A549 (cell line): ENCODE results near the gene C3orf70. TPM values are rescaled to one million over a fixed set of nuclear protein-coding genes. Genes with fewer than 3 reads are reported as not detected.

Experiments used
- ATAC-seq, 2 experiments: fragments of 200-7000 bp in 1 of 2; fragments of >200 bp in 1 of 2; cut with Nextera tagmentation in 1 of 2; cut with Tn5 transposase in 1 of 2; 3 replicates each; pipeline versions ENCODE4 v1.8.0 to v1.9.1; 2018 to 2020; ENCODE audit warnings: mild to moderate bottlenecking in 1 of 2, moderate library complexity in 1 of 2
- CTCF ChIA-PET: fragments of 300-600 bp; sonication (Branson Sonifier 250); formaldehyde crosslinking; extraction: SDS; loops from one replicate; lab custom pipeline; 2021; ENCODE audit warnings: antibody characterized with exemption, inconsistent platforms; lab: Yijun Ruan, JAX
- POLR2A ChIA-PET: fragments of 350-600 bp; formaldehyde crosslinking; extraction: SDS; loops from one replicate; lab custom pipeline; 2021; ENCODE audit warnings: antibody characterized with exemption, inconsistent platforms; lab: Yijun Ruan, JAX
- DNase-seq, 2 experiments: peaks; one replicate each; pipeline versions ENCODE4 v3.0.0 to v3.0.0-alpha.2; 2011 to 2016; ENCODE audit warnings: low read depth in 1 of 2, low spot score in 1 of 2
- FAIRE-seq: peaks from 2 replicates; lab custom pipeline; 2011; peaks lifted over from hg19 to GRCh38; lab: Jason Lieb, UNC
- H3K27ac ChIP-seq, 2 experiments: fragments of >200 bp; sonication (Bioruptor Twin); formaldehyde crosslinking; 3 replicates each; pipeline ENCODE4 v1.5.1; 2016 to 2017
- H3K4me1 ChIP-seq: fragments of >200 bp; sonication (Bioruptor Twin); formaldehyde crosslinking; 3 replicates; pipeline ENCODE4 v1.6.1; 2016
- H3K4me2 ChIP-seq: fragments of >200 bp; sonication (Bioruptor Twin); formaldehyde crosslinking; 3 replicates; pipeline ENCODE4 v1.6.1; 2016
- H3K4me3 ChIP-seq: fragments of >200 bp; sonication (Bioruptor Twin); formaldehyde crosslinking; 3 replicates; pipeline ENCODE4 v1.5.1; 2016
- H3K9me3 ChIP-seq: fragments of >200 bp; sonication (Bioruptor Twin); formaldehyde crosslinking; 3 replicates; pipeline ENCODE4 v1.6.1; 2016
- ATOH8 ChIP-seq: fragments of 250-450 bp; sonication (Bioruptor Pico); IDR thresholded peaks from 2 replicates; pipeline ENCODE4 v1.5.0; 2020; ENCODE audit warnings: low read depth, mild to moderate bottlenecking, moderate library complexity
- CBX2 ChIP-seq: fragments of 200-600 bp; sonication (generic); IDR thresholded peaks from 2 replicates; pipeline ENCODE4 v1.6.1; 2016; ENCODE audit warnings: low read depth, mild to moderate bottlenecking, borderline replicate concordance
- CBX8 ChIP-seq: fragments of 200-600 bp; sonication (generic); IDR thresholded peaks from 2 replicates; pipeline ENCODE4 v1.6.1; 2016
- CHD2 ChIP-seq: fragments of 150-350 bp; IDR thresholded peaks from 2 replicates; pipeline ENCODE4 v1.6.1; 2014; ENCODE audit warnings: low read length; ENCODE audit not compliant: partially characterized antibody
- E2F6 ChIP-seq: IDR thresholded peaks from 2 replicates; pipeline ENCODE4 v1.6.1; 2012; ENCODE audit warnings: low read depth, borderline replicate concordance
- EHF ChIP-seq: fragments of 250-450 bp; sonication (Bioruptor Pico); IDR thresholded peaks from 2 replicates; pipeline ENCODE4 v1.5.0; 2020; ENCODE audit warnings: mild to moderate bottlenecking
- EHMT2 ChIP-seq: fragments of 200-600 bp; sonication (generic); IDR thresholded peaks from 2 replicates; pipeline ENCODE4 v1.6.1; 2016; ENCODE audit warnings: antibody characterized with exemption, low read depth, mild to moderate bottlenecking, moderate library complexity
- EP300 ChIP-seq, 2 experiments: fragments of >200 bp; sonication (Bioruptor Twin); formaldehyde crosslinking; IDR thresholded peaks; 2 replicates in 1 of 2; 3 replicates in 1 of 2; pipeline ENCODE4 v1.6.1; 2016 to 2017
- FOSL2 ChIP-seq, 2 experiments: fragments of 450-650 bp in 1 of 2; fragments of >200 bp in 1 of 2; sonication (Bioruptor Twin) in 1 of 2; formaldehyde crosslinking; IDR thresholded peaks; 2 replicates each; pipeline versions ENCODE4 v1.5.0 to v1.6.1; 2016 to 2020; ENCODE audit warnings: mild to moderate bottlenecking in 1 of 2, moderate library complexity in 1 of 2
- HDAC2 ChIP-seq: fragments of 200-600 bp; sonication (generic); IDR thresholded peaks from 2 replicates; pipeline ENCODE4 v1.6.1; 2016
- HES2 ChIP-seq: fragments of >200 bp; sonication (Bioruptor Twin); formaldehyde crosslinking; IDR thresholded peaks from 2 replicates; pipeline ENCODE4 v1.6.1; 2016
- HEYL ChIP-seq: fragments of 250-450 bp; sonication (Bioruptor Pico); IDR thresholded peaks from 2 replicates; pipeline ENCODE4 v1.8.0; 2021; ENCODE audit warnings: mild to moderate bottlenecking, moderate library complexity
- HOXA7 ChIP-seq: fragments of 250-450 bp; sonication (Bioruptor Pico); IDR thresholded peaks from 2 replicates; pipeline ENCODE4 v1.5.0; 2020; ENCODE audit warnings: mild to moderate bottlenecking, moderate library complexity
- HOXB13 ChIP-seq: fragments of 250-450 bp; sonication (Bioruptor Pico); IDR thresholded peaks from 2 replicates; pipeline ENCODE4 v1.5.0; 2020; ENCODE audit warnings: low read depth, mild to moderate bottlenecking, moderate library complexity
- HOXB5 ChIP-seq: fragments of 250-450 bp; sonication (Bioruptor Pico); IDR thresholded peaks from 2 replicates; pipeline ENCODE4 v1.5.0; 2020; ENCODE audit warnings: mild to moderate bottlenecking, moderate library complexity
- JUN ChIP-seq, 2 experiments: fragments of >200 bp; sonication (Bioruptor Twin); formaldehyde crosslinking; IDR thresholded peaks; 2 replicates in 1 of 2; 3 replicates in 1 of 2; pipeline ENCODE4 v1.6.1; 2016 to 2017
- KDM5A ChIP-seq: fragments of 200-600 bp; sonication (generic); IDR thresholded peaks from 2 replicates; pipeline ENCODE4 v1.6.1; 2016; ENCODE audit warnings: antibody characterized with exemption, mild to moderate bottlenecking
- MAZ ChIP-seq: fragments of 150-350 bp; IDR thresholded peaks from 2 replicates; pipeline ENCODE4 v1.6.1; 2014; ENCODE audit warnings: antibody characterized with exemption, low read depth, low read length, borderline replicate concordance
- MYC ChIP-seq: IDR thresholded peaks from 2 replicates; pipeline ENCODE4 v1.6.1; 2012; ENCODE audit warnings: mild to moderate bottlenecking, inconsistent platforms, low read length, improper control_type of control experiment, borderline replicate concordance
- NR3C1 ChIP-seq: fragments of >200 bp; sonication (Bioruptor Twin); formaldehyde crosslinking; IDR thresholded peaks from 3 replicates; pipeline ENCODE4 v1.6.1; 2017
- PBX3 ChIP-seq: IDR thresholded peaks from 2 replicates; pipeline ENCODE4 v1.6.1; 2012
- PHF8 ChIP-seq: fragments of 200-600 bp; sonication (generic); IDR thresholded peaks from 2 replicates; pipeline ENCODE4 v1.6.1; 2016; ENCODE audit warnings: low read depth, mild to moderate bottlenecking, antibody characterized with exemption, moderate library complexity, borderline replicate concordance
- POLR2A ChIP-seq: IDR thresholded peaks from 2 replicates; pipeline ENCODE4 v1.6.1; 2012; ENCODE audit warnings: mild to moderate bottlenecking, low read length
- POLR2AphosphoS2 ChIP-seq: conservative IDR thresholded peaks from 2 replicates; pipeline ENCODE4 v1.6.1; 2012; ENCODE audit warnings: low read length, improper control_type of control experiment, inconsistent platforms
- RARB ChIP-seq: fragments of 250-450 bp; sonication (Bioruptor Pico); IDR thresholded peaks from 2 replicates; pipeline ENCODE4 v1.8.0; 2021; ENCODE audit warnings: mild to moderate bottlenecking, moderate library complexity
- RCOR1 ChIP-seq: fragments of 150-350 bp; IDR thresholded peaks from 2 replicates; pipeline ENCODE4 v1.6.1; 2014; ENCODE audit warnings: antibody characterized with exemption, low read length, low read depth
- RNF2 ChIP-seq: fragments of 200-600 bp; sonication (generic); IDR thresholded peaks from 2 replicates; pipeline ENCODE4 v1.6.1; 2016; ENCODE audit warnings: low read depth, mild to moderate bottlenecking, antibody characterized with exemption, moderate library complexity, borderline replicate concordance
- SREBF2 ChIP-seq: fragments of 450-650 bp; IDR thresholded peaks from 2 replicates; pipeline ENCODE4 v1.6.1; 2014; ENCODE audit warnings: mild to moderate bottlenecking, moderate library complexity
- TP53 ChIP-seq: fragments of 250-450 bp; sonication (Bioruptor Pico); IDR thresholded peaks from 2 replicates; pipeline ENCODE4 v1.5.0; 2021; ENCODE audit warnings: mild to moderate bottlenecking, moderate library complexity
- ZC3H11A ChIP-seq: fragments of 450-650 bp; IDR thresholded peaks from 2 replicates; pipeline ENCODE4 v1.6.1; 2014; ENCODE audit warnings: antibody characterized with exemption, mild to moderate bottlenecking
- ZSCAN20 ChIP-seq: fragments of 250-450 bp; sonication (Bioruptor Pico); IDR thresholded peaks from 2 replicates; pipeline ENCODE4 v1.8.0; 2022; ENCODE audit warnings: mild to moderate bottlenecking, moderate library complexity
- WGBS: methylation state at CpG from one replicate; pipeline ENCODE4 v1.1.6; 2017; ENCODE audit errors: missing lambda C conversion rate; 5-methylcytosine and 5-hydroxymethylcytosine counted together
- polyA plus RNA-seq, 4 experiments: library from polyadenylated mRNA; depleted of rRNA in 3 of 4; stranded (reverse); fragments of >200 nt; fragmentation: RNase III in 1 of 4; extraction: RNeasy Plus Mini Kit Qiagen cat#74134 plus additional on column Dnase treatment in 1 of 4; gene quantifications; 2 replicates in 3 of 4; 3 replicates in 1 of 4; pipeline ENCODE4 v1.2.3, GENCODE V29; 2011 to 2017

C3orf70 gene
- polyA plus RNA-seq, 2 of the 4 experiments (the other 2 are of a cell fraction): 0.01 TPM; not detected in 1

- WGBS: 26% methylated on average over 5 of the region's 5 CpGs
- no peak for TF ChIP-seq KDM5A
- TF ChIP-seq HOXB5 (CRISPR knock-in tag): no peak
- TF ChIP-seq SREBF2: no peak
- TF ChIP-seq JUN (IDR thresholded peaks at IDR 0.05): no peak
- no peak for TF ChIP-seq PHF8
- no peak for TF ChIP-seq NR3C1
- TF ChIP-seq EHMT2: no peak
- no peak for TF ChIP-seq E2F6
- no peak for TF ChIP-seq HES2
- TF ChIP-seq HOXB13 (CRISPR knock-in tag): no peak
- TF ChIP-seq PBX3: no peak
- TF ChIP-seq HOXA7 (CRISPR knock-in tag): no peak
- no peak for TF ChIP-seq TP53
- no peak for TF ChIP-seq CHD2
- TF ChIP-seq CBX8: no peak
- TF ChIP-seq ATOH8: no peak
- TF ChIP-seq RCOR1: no peak
- no peak for TF ChIP-seq POLR2AphosphoS2
- no peak for TF ChIP-seq HEYL (CRISPR knock-in tag)
- no peak for TF ChIP-seq RNF2
- FAIRE-seq: no peak
These were observed 8.9 kb upstream of the C3orf70 start for GRCh38 chr3:185161761-185162160.

GRCh38 chr3:185157347-185157746, 4.5 kb upstream of the C3orf70 start:
- FAIRE-seq (no peak), ATAC-seq (no peak), DNase-seq (no peak)
- Histone ChIP-seq H3K27ac (no peak overlapping the region), H3K4me3 (no peak overlapping the region), H3K4me1 (peaks cover 6% of the 10 kb centered on the region; the same call in 1 of the 3 replicates), H3K4me2 (no peak overlapping the region), H3K9me3 (no peaks in the 10 kb centered on the region)
- POLR2A ChIA-PET: no interaction called here
- TF ChIP-seq RARB (no peak), TP53 (no peak), HDAC2 (no peak), HES2 (no peak), EHMT2 (no peak), ZSCAN20 (CRISPR knock-in tag) (no peak), CBX8 (no peak), MAZ (no peak), ZC3H11A (no peak), CBX2 (no peak), E2F6 (no peak), POLR2A (no peak), MYC (no peak), EP300 (IDR thresholded peaks at IDR 0.05) (no peak), FOSL2 (IDR thresholded peaks at IDR 0.05) (no peak), FOSL2 (CRISPR knock-in tag; IDR thresholded peaks at IDR 0.05) (no peak), CHD2 (no peak), EHF (CRISPR knock-in tag) (no peak), PBX3 (no peak), JUN (IDR thresholded peaks at IDR 0.05) (no peak)
- CTCF ChIA-PET: no interaction called here
- 44% methylated on average over 3 of the region's 3 CpGs for WGBS

More at GRCh38 chr3:185161761-185162160, 8.9 kb upstream of the C3orf70 start:
- Histone ChIP-seq H3K4me3 (no peak overlapping the region), H3K4me2 (no peak overlapping the region), H3K9me3 (no peaks in the 10 kb centered on the region), H3K27ac (no peak overlapping the region), H3K4me1 (no peaks in the 10 kb centered on the region)
- ATAC-seq: no peak
- ChIA-PET CTCF (interaction anchor here (1.3 kb wide), 1 partner anchor 10 kb away, joined by 4 read pairs; no protein-coding TSS in a partner anchor), POLR2A (no interaction called here)
- DNase-seq: no peak
